ENCODE data around the gene COG4.
"Not testable (repeated sequence)": the region's sequence is repeated elsewhere in the genome, so short reads cannot be mapped to it uniquely, and the experiment has no call there.

COG4 gene

GRCh38 chr16:70529051-70529777 is 5.9 kb upstream of the COG4 start:
- peak overlapping the region; percentile 43; the same call in 1 of the 2 replicates for H3K27ac ChIP-seq
- peak; percentile 48 for DNase-seq (ENCODE audit: low spot score)
- TF ChIP-seq, protein P1, sequence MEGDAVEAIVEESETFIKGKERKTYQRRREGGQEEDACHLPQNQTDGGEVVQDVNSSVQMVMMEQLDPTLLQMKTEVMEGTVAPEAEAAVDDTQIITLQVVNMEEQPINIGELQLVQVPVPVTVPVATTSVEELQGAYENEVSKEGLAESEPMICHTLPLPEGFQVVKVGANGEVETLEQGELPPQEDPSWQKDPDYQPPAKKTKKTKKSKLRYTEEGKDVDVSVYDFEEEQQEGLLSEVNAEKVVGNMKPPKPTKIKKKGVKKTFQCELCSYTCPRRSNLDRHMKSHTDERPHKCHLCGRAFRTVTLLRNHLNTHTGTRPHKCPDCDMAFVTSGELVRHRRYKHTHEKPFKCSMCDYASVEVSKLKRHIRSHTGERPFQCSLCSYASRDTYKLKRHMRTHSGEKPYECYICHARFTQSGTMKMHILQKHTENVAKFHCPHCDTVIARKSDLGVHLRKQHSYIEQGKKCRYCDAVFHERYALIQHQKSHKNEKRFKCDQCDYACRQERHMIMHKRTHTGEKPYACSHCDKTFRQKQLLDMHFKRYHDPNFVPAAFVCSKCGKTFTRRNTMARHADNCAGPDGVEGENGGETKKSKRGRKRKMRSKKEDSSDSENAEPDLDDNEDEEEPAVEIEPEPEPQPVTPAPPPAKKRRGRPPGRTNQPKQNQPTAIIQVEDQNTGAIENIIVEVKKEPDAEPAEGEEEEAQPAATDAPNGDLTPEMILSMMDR (conservative IDR thresholded peaks at IDR 0.05; ENCODE audit: low read depth), result peak; percentile 63
- POLR2A ChIA-PET (ENCODE audit: low non-redundant PET), result no interaction called here
- CTCF ChIA-PET, result no interaction called here

DNA sequence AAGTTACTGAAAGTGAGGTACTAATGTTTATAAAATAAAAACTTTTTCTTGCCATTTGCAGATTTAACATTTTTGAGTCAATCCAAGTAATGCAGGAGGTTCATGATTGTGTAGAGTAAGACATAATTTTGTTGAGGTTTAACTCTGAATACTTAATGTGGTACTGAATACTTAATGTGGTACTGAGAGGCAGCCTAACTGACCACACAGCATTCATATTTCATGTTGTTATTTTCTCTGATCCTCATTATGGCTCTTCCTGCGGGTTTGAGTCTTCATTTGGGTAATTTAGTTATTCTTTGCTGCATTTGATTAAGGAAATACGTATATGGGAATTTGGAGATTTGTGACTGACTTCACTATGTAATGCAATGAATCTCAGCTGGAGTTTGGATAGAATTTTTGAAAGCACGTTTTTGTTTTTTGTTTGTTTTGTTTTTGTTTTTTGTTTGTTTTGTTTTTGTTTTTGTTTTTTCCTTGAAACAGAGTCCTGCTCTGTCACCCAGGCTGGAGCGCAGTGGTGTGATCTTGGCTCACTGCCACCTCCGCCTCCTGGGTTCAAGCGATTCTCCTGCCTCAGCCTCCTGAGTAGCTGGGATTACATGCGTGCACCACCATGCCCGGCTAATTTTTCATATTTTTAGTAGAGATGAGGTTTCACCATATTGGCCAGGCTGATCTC is 4.1 kb upstream of the COG4 start:
- CTCF ChIA-PET, result no interaction called here
- no peak for DNase-seq (ENCODE audit: low spot score)
- no peak overlapping the region; the same call in 1 of the 2 replicates for H3K27ac ChIP-seq
- TF ChIP-seq, protein P1 (conservative IDR thresholded peaks at IDR 0.05; ENCODE audit: low read depth), result no peak
- POLR2A ChIA-PET (ENCODE audit: low non-redundant PET), result no interaction called here

GRCh38 chr16:70526403-70526802 is 3.0 kb upstream of the COG4 start:
- ChIA-PET POLR2A (ENCODE audit: low non-redundant PET) (no interaction called here), CTCF (interaction anchor here (1.7 kb wide), 1 partner anchor 127 kb away, joined by 9 read pairs; no protein-coding TSS in a partner anchor)
- no peak for DNase-seq (ENCODE audit: low spot score)
- peak overlapping the region; percentile 44; the same call in 1 of the 2 replicates for H3K27ac ChIP-seq
- TF ChIP-seq, protein P1 (conservative IDR thresholded peaks at IDR 0.05; ENCODE audit: low read depth), result no peak

- peak overlapping the region; percentile 83 for H3K27ac ChIP-seq
- POLR2A ChIA-PET (ENCODE audit: low non-redundant PET); CTCF ChIA-PET; DNase-seq (ENCODE audit: low spot score): not testable (repeated sequence)
These were observed 1.1 kb upstream of the COG4 start for GRCh38 chr16:70524399-70524825.

GRCh38 chr16:70523743-70524398 is 517 bp upstream of the COG4 start, which contains the start of gene SF3B3:
Gene SF3B3, plus strand, starts transcription at chr16:70523816. Its CDS starts 2,841 bp downstream, at chr16:70526657.
- DNase-seq (ENCODE audit: low spot score), result peak; percentile 59
- POLR2A ChIA-PET (ENCODE audit: low non-redundant PET), result interaction anchor here (0.6 kb wide), 1 partner anchor 129 kb away, joined by 3 read pairs; no protein-coding TSS in a partner anchor

GRCh38 chr16:70522216-70523075 is 908 bp downstream of the COG4 start:
- POLR2A ChIA-PET (ENCODE audit: low non-redundant PET), result interaction anchor here (0.6 to 0.7 kb wide), 2 partner anchors 219 to 224 kb away, joined by 3 to 7 read pairs; no protein-coding TSS in a partner anchor
- CTCF ChIA-PET, result interaction anchor here (0.6 to 1.2 kb wide), 2 partner anchors 14 to 39 kb away, joined by 5 to 6 read pairs; no protein-coding TSS in a partner anchor
- TF ChIP-seq, protein P1 (conservative IDR thresholded peaks at IDR 0.05; ENCODE audit: low read depth), result no peak
- peak overlapping the region; percentile 83 for H3K27ac ChIP-seq
- DNase-seq (ENCODE audit: low spot score), result no peak

More at GRCh38 chr16:70523743-70524398, 517 bp upstream of the COG4 start, which contains the start of gene SF3B3:
- peak within 1 kb of the TSS; percentile 83 for H3K27ac ChIP-seq
- CTCF ChIA-PET, result interaction anchor here (1.2 kb wide), 1 partner anchor 15 kb away, joined by 5 read pairs; no protein-coding TSS in a partner anchor
- TF ChIP-seq, protein P1 (conservative IDR thresholded peaks at IDR 0.05; ENCODE audit: low read depth), result no peak

All from RWPE1 (cell line).